GM10248 (cell line): ENCODE results near the gene LYPD6B.

Experiments used
- CTCF ChIA-PET: fragments of 300-600 bp; sonication (Branson Sonifier 250); formaldehyde crosslinking; extraction: SDS; loops from one replicate; lab custom pipeline; 2021; ENCODE audit warnings: antibody characterized with exemption; lab: Yijun Ruan, JAX
- POLR2A ChIA-PET: fragments of 350-650 bp; sonication (Branson Sonifier 250); formaldehyde crosslinking; extraction: SDS; loops from one replicate; lab custom pipeline; 2020; ENCODE audit warnings: antibody characterized with exemption; lab: Yijun Ruan, JAX
- DNase-seq: peaks from one replicate; pipeline ENCODE4 v3.0.0; 2012; ENCODE audit errors: extremely low spot score
- TF ChIP-seq, protein P1 (sequence below): IDR thresholded peaks from 2 replicates; pipeline ENCODE4 v1.5.1; 2012; ENCODE audit warnings: mild to moderate bottlenecking, low read depth; ENCODE audit errors: extremely low read depth, missing control alignments, control extremely low read depth

LYPD6B gene

DNA sequence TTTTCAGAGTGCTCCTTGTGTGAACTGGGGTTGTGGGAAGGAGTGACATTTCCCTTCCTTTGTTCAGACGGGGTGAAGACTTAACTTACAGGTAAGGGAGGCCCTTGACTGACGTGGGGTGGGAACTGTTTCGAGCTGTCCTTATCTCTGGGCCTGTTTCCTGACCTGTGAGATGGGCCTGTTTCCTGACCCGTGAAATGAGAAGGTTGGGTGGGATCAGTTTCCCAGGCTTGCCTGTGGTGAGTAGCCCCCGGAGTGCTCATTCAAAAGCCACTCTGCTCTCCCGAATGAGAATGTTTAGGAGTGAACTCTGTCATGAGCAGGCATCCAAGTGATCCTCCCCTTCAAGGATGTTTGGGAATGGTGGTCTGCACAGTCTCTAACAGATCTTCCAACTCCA lies 4.1 kb upstream of the LYPD6B start:
- TF ChIP-seq, protein P1, sequence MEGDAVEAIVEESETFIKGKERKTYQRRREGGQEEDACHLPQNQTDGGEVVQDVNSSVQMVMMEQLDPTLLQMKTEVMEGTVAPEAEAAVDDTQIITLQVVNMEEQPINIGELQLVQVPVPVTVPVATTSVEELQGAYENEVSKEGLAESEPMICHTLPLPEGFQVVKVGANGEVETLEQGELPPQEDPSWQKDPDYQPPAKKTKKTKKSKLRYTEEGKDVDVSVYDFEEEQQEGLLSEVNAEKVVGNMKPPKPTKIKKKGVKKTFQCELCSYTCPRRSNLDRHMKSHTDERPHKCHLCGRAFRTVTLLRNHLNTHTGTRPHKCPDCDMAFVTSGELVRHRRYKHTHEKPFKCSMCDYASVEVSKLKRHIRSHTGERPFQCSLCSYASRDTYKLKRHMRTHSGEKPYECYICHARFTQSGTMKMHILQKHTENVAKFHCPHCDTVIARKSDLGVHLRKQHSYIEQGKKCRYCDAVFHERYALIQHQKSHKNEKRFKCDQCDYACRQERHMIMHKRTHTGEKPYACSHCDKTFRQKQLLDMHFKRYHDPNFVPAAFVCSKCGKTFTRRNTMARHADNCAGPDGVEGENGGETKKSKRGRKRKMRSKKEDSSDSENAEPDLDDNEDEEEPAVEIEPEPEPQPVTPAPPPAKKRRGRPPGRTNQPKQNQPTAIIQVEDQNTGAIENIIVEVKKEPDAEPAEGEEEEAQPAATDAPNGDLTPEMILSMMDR, result no peak
- DNase-seq, result no peak
- CTCF ChIA-PET, result interaction anchor here (1.4 to 19.2 kb wide), 4 partner anchors 10 to 527 kb away, joined by 4 to 259 read pairs (median 4); no protein-coding TSS in a partner anchor
- POLR2A ChIA-PET, result no interaction called here

DNA sequence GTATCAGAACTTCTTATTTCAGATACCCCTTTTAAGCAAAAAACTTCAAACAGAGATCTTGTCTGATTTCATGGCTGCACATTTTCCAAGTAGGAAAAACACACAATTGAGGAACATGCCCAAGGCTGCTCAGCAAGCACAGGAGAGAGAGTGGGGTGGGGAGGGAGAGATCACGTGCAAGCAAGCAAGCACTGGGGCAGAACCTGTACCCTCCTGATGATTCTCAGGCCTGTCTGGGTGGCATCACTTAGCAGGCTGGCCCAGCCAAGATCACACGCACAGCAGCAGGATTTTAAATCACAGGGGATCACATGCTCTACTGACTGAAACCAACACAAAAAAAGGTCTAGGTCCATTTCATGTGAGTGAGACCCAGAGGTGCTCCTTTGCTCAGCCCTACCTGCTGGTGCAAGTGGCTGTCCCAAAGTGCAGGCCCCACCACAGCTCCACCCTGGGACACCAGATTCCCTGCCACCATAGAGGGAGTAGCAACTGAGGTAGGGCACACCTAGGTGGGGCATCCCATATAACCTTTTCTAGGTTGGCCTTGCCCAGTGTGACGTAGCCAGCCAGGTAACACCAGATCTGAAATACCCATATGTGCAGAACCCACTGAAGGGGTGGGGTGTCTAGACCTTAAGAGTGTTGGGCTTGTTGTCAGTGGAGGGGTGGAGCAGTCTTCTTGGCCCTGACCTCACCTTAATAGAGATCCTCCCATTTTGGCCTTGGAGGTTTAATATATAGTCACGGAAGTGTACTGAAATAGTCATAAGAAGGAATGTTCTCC lies 1.8 kb upstream of the LYPD6B start:
- ChIA-PET CTCF (interaction anchor here (19.2 kb wide), 1 partner anchor 20 kb away, joined by 259 read pairs; no protein-coding TSS in a partner anchor), POLR2A (no interaction called here)
- TF ChIP-seq, protein P1, result no peak
- no peak for DNase-seq

DNA sequence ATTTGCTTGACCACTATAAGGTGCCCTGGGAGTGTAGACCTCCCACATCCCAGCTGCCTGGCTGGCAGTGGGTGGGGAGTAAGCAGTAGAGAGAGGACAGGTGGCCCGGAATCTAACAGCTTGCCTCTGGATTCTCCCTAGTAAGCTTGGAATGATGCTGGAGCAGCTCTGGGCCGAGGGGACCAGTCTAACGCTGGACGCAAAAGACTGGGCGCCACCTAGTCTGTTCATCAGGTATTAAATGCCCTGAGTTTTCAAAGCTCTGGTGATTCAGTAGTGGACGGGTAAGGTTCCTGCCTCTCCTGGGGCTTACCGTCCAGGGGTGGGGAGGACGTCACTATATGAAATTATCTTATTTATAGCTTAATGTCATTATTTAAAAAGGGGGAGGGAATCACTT lies 648 bp upstream of the LYPD6B start:
- ChIA-PET CTCF (interaction anchor here (0.7 to 19.2 kb wide), 4 partner anchors 9 to 524 kb away, joined by 3 to 259 read pairs (median 4); no protein-coding TSS in a partner anchor), POLR2A (no interaction called here)
- TF ChIP-seq, protein P1, result no peak
- DNase-seq, result no peak

DNA sequence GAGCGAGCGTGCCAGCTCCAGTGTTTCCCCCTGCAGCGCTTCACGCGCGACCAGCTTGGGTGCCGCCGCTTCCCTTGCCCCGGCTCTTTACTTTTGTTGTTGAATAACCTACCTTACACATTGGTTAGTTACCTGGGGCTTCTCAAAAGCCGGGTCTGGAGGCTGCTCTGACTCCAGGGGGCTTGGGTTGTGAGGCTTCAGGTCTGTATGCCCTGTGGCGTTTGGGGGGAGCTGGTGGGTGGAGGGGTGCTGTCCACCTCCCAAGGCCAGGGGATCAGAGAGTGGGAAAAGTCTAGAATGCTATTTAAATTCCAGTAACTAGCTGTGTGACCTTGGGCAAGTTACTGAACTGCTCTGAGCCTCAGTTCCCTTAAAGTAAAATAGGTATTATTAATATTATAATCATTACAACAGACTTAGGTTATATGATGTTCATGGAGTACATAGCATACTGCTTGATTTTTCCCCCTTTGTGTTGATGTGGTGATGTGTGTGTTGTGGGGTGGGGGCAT lies 770 bp downstream of the LYPD6B start:
- CTCF ChIA-PET, result interaction anchor here (0.8 to 19.2 kb wide), 7 partner anchors 10 to 522 kb away, joined by 3 to 259 read pairs (median 6); no protein-coding TSS in a partner anchor
- DNase-seq, result no peak
- POLR2A ChIA-PET, result no interaction called here
- TF ChIP-seq, protein P1, result no peak

DNA sequence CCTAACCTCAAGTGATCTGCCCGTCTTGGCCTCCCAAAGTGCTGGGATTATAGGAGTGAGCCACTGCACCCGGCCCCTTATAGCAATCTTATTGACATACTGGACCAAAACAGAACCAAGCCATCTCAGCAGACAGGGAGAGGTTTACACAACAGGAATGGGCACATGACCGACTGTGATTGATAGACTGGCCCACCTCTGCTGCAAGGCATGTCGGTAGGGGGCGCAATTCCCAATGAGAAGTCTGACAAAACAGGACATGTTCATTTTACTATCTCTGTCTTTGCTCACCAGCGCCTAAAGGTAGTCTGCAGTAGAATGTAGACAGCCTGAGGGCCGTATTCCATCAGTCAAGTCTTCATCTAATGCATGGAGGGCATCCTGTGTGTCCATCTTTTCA lies 2.0 kb downstream of the LYPD6B start:
- DNase-seq, result peak; percentile 67
- CTCF ChIA-PET, result interaction anchor here (0.7 to 19.2 kb wide), 11 partner anchors 9 to 521 kb away, joined by 3 to 259 read pairs (median 4); no protein-coding TSS in a partner anchor
- POLR2A ChIA-PET, result no interaction called here
- TF ChIP-seq, protein P1, result peak; percentile 68

DNA sequence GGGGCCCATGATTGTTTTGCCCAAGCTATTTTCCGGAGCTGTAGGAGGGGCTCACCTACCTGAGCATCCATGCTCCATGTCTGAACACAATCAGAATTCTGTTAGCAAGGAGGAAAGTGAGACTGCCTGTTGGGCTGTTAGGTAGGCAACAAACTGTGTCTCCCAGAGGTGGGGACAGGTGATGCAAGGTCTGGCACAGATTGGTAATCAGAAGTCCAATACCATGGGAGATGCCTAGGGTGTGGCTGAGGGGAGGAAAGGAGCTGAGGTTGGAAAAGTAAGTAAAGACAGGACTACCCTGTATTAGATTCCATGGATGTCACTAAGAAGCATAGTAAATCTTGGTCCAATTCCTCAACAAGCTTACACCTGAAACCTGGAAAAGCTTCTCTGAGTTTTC lies 3.0 kb downstream of the LYPD6B start:
- no peak for DNase-seq
- ChIA-PET POLR2A (no interaction called here), CTCF (interaction anchor here (0.7 to 19.2 kb wide), 11 partner anchors 8 to 520 kb away, joined by 3 to 259 read pairs (median 4); no protein-coding TSS in a partner anchor)
- TF ChIP-seq, protein P1, result no peak
